ENCODE data around the gene STAB1.

DNA sequence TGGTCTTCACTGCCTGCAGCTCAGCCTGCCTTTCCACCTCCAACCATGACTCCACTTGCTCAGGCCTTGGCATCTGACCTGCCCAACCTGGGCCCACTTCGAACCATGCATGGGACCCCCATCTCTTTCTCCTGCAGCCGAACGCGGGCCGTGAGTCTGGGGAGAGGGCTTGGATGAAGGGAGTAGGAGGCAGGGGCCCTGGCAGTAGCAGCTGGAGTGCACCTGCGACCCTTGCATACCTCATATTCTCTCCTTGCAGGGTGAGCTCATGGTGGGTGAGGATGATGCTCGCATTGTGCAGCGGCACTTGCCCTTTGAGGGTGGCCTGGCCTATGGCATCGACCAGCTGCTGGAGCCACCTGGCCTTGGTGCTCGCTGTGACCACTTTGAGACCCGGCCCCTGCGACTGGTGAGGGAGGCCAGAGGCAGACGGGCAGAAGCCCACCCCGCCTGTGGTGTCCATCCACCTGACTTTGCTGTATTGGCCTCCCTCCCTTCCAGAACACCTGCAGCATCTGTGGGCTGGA, 25.1 kb downstream of the STAB1 start:
- TF ChIP-seq POLR2AphosphoS5 (IDR thresholded peaks at IDR 0.05; ENCODE audit: low read depth) (no peak), CREB1 (CRISPR knock-in tag; IDR thresholded peaks at IDR 0.05; ENCODE audit: low read depth) (no peak), EZH2 (IDR thresholded peaks at IDR 0.05; ENCODE audit: low read depth, unreplicated experiment) (no peak), EZH2phosphoT487 (IDR thresholded peaks at IDR 0.05; ENCODE audit: unreplicated experiment) (no peak), JUNB (IDR thresholded peaks at IDR 0.05; ENCODE audit: unreplicated experiment) (no peak)
- TF ChIP-seq, protein P1, sequence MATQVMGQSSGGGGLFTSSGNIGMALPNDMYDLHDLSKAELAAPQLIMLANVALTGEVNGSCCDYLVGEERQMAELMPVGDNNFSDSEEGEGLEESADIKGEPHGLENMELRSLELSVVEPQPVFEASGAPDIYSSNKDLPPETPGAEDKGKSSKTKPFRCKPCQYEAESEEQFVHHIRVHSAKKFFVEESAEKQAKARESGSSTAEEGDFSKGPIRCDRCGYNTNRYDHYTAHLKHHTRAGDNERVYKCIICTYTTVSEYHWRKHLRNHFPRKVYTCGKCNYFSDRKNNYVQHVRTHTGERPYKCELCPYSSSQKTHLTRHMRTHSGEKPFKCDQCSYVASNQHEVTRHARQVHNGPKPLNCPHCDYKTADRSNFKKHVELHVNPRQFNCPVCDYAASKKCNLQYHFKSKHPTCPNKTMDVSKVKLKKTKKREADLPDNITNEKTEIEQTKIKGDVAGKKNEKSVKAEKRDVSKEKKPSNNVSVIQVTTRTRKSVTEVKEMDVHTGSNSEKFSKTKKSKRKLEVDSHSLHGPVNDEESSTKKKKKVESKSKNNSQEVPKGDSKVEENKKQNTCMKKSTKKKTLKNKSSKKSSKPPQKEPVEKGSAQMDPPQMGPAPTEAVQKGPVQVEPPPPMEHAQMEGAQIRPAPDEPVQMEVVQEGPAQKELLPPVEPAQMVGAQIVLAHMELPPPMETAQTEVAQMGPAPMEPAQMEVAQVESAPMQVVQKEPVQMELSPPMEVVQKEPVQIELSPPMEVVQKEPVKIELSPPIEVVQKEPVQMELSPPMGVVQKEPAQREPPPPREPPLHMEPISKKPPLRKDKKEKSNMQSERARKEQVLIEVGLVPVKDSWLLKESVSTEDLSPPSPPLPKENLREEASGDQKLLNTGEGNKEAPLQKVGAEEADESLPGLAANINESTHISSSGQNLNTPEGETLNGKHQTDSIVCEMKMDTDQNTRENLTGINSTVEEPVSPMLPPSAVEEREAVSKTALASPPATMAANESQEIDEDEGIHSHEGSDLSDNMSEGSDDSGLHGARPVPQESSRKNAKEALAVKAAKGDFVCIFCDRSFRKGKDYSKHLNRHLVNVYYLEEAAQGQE (IDR thresholded peaks at IDR 0.05; ENCODE audit: unreplicated experiment): no peak
- TF ChIP-seq, protein P2, sequence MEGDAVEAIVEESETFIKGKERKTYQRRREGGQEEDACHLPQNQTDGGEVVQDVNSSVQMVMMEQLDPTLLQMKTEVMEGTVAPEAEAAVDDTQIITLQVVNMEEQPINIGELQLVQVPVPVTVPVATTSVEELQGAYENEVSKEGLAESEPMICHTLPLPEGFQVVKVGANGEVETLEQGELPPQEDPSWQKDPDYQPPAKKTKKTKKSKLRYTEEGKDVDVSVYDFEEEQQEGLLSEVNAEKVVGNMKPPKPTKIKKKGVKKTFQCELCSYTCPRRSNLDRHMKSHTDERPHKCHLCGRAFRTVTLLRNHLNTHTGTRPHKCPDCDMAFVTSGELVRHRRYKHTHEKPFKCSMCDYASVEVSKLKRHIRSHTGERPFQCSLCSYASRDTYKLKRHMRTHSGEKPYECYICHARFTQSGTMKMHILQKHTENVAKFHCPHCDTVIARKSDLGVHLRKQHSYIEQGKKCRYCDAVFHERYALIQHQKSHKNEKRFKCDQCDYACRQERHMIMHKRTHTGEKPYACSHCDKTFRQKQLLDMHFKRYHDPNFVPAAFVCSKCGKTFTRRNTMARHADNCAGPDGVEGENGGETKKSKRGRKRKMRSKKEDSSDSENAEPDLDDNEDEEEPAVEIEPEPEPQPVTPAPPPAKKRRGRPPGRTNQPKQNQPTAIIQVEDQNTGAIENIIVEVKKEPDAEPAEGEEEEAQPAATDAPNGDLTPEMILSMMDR (conservative IDR thresholded peaks at IDR 0.05; ENCODE audit: low read depth in 2 of 2): no peak
- TF ChIP-seq, protein P3, sequence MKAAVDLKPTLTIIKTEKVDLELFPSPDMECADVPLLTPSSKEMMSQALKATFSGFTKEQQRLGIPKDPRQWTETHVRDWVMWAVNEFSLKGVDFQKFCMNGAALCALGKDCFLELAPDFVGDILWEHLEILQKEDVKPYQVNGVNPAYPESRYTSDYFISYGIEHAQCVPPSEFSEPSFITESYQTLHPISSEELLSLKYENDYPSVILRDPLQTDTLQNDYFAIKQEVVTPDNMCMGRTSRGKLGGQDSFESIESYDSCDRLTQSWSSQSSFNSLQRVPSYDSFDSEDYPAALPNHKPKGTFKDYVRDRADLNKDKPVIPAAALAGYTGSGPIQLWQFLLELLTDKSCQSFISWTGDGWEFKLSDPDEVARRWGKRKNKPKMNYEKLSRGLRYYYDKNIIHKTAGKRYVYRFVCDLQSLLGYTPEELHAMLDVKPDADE (IDR thresholded peaks at IDR 0.05): no peak
